H1 (cell line): ENCODE data around the gene MAP7D2. TPM values are rescaled to one million over a fixed set of nuclear protein-coding genes. Genes with fewer than 3 reads are reported as not detected.

Source experiments
- ATF3 ChIP-seq: IDR thresholded peaks from 2 replicates; pipeline ENCODE4 v1.6.1; 2011; ENCODE audit warnings: low read depth, mild to moderate bottlenecking, low read length; ENCODE audit not compliant: insufficient read depth
- CHD7 ChIP-seq: fragments of 300-600 bp; sonication (generic); IDR thresholded peaks from 2 replicates; pipeline ENCODE4 v1.7.1; 2012; ENCODE audit warnings: low read length, moderate library complexity, mild to moderate bottlenecking, inconsistent platforms; ENCODE audit not compliant: insufficient replicate concordance
- EP300 ChIP-seq, 2 experiments: IDR thresholded peaks; 1 replicate in 1 of 2; 2 replicates in 1 of 2; pipeline ENCODE4 v1.6.1; 2011 to 2012; ENCODE audit warnings: low read depth in 2 of 2, low read length in 2 of 2, mild to moderate bottlenecking in 2 of 2, borderline replicate concordance in 1 of 2, inconsistent platforms in 1 of 2, moderate library complexity in 1 of 2
- EZH2 ChIP-seq: fragments of 200-600 bp; sonication (generic); IDR thresholded peaks from 2 replicates; pipeline ENCODE4 v1.7.1; 2012; ENCODE audit warnings: low read depth, mild to moderate bottlenecking, moderate library complexity, low read length, inconsistent platforms; ENCODE audit not compliant: severe bottlenecking
- MAFK ChIP-seq: IDR thresholded peaks from 2 replicates; pipeline ENCODE4 v1.6.1; 2012; ENCODE audit warnings: low read depth, mild to moderate bottlenecking, improper control_type of control experiment, low read length
- SP1 ChIP-seq: IDR thresholded peaks from 2 replicates; pipeline ENCODE4 v1.6.1; 2011; ENCODE audit warnings: low read depth, low read length
- TAF7 ChIP-seq: optimal IDR thresholded peaks from 2 replicates; pipeline ENCODE3; 2011; ENCODE audit warnings: low read depth, mild to moderate bottlenecking, inconsistent platforms, low read length, moderate library complexity, borderline replicate concordance
- TEAD4 ChIP-seq: IDR thresholded peaks from 2 replicates; pipeline ENCODE4 v1.6.1; 2012; ENCODE audit warnings: low read depth, low read length, inconsistent platforms, mixed read lengths
- polyA plus RNA-seq, 7 experiments: library from polyadenylated mRNA; depleted of rRNA in 3 of 7; stranded (reverse) in 5 of 7; unstranded in 2 of 7; fragments of >200 nt in 5 of 7; fragments of 200-250 nt in 2 of 7; gene quantifications; 1 replicate in 5 of 7; 2 replicates in 1 of 7; 4 replicates in 1 of 7; pipeline versions ENCODE4 v1.2.1 to v1.2.3, GENCODE V29; 2011 to 2013; ENCODE audit warnings: missing spikeins in 2 of 7, mixed read lengths in 2 of 7
- total RNA-seq: library from RNA; stranded (reverse); fragmentation: NEBNext Ultra II Directional; extraction: Animal tissue kit (Norgen Biotek cat#: 25700); gene quantifications from 2 replicates; pipeline ENCODE4 v1.2.1, GENCODE V29; 2021

Gene MAP7D2
- total and polyA plus RNA-seq, 2 of the 8 experiments (the other 6 are each of a cell fraction or from before 2014, with no cell fraction given) = 0.65 to 0.83 TPM

- TF ChIP-seq CHD7 (no peak), EP300 (IDR thresholded peaks at IDR 0.05; ENCODE audit: borderline replicate concordance in 1 of 2, low read depth in 2 of 2, low read length in 2 of 2) (no peak), ATF3 (no peak), EZH2 (no peak), MAFK (no peak), SP1 (no peak), TAF7 (no peak), TEAD4 (no peak)
These were observed 53.6 kb downstream of the MAP7D2 start (continued) for GRCh38 chrX:20063153-20063552.
